Prostate gland (tissue), 2 donors: Measurements from ENCODE around the gene NUMBL.

Experiments
- POLR2A ChIP-seq: fragments of 450-650 bp; IDR thresholded peaks from one replicate; pipeline ENCODE4 v1.6.1; 2016; ENCODE audit warnings: antibody characterized with exemption, mild to moderate bottlenecking
- POLR2AphosphoS5 ChIP-seq: sonication (generic); formaldehyde crosslinking; IDR thresholded peaks from one replicate; pipeline ENCODE4 v1.6.1; 2017; ENCODE audit warnings: antibody characterized with exemption
- TF ChIP-seq, protein P1 (sequence below), 4 experiments: fragments of 200-600 bp in 2 of 4; fragments of 450-650 bp in 2 of 4; sonication (generic) in 2 of 4; IDR thresholded peaks; 1 replicate in 3 of 4; 2 replicates in 1 of 4; pipeline ENCODE4 v1.5.1; 2016 to 2019; ENCODE audit warnings: antibody characterized with exemption in 4 of 4, mild to moderate bottlenecking in 2 of 4, moderate library complexity in 2 of 4

DNA sequence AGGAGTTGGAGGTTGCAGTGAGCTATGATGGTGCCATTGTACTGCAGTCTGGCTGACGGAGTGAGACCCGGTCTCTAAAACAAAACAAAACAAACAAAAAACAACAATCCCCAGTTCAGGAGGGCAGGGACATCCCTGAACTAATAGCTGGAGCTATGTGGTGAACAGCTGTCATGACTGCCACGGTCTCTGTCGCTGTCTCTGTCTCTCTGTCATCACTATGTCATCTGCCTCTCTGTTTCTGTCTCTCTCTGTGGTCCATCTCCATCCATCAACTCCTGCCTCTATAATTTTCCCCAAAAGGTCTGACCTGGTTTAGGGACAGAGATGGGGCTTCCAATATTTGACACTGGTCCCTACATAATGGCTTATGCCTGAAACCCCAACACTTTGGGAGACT, 33.9 kb upstream of the NUMBL start:
- TF ChIP-seq, protein P1, sequence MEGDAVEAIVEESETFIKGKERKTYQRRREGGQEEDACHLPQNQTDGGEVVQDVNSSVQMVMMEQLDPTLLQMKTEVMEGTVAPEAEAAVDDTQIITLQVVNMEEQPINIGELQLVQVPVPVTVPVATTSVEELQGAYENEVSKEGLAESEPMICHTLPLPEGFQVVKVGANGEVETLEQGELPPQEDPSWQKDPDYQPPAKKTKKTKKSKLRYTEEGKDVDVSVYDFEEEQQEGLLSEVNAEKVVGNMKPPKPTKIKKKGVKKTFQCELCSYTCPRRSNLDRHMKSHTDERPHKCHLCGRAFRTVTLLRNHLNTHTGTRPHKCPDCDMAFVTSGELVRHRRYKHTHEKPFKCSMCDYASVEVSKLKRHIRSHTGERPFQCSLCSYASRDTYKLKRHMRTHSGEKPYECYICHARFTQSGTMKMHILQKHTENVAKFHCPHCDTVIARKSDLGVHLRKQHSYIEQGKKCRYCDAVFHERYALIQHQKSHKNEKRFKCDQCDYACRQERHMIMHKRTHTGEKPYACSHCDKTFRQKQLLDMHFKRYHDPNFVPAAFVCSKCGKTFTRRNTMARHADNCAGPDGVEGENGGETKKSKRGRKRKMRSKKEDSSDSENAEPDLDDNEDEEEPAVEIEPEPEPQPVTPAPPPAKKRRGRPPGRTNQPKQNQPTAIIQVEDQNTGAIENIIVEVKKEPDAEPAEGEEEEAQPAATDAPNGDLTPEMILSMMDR (IDR thresholded peaks at IDR 0.05), result no peak
- TF ChIP-seq POLR2A (no peak), POLR2AphosphoS5 (no peak)
